Vagina (tissue), 2 donors: Measurements from ENCODE around the gene SLC25A21. TPM values are rescaled to one million over a fixed set of nuclear protein-coding genes. Genes with fewer than 3 reads are reported as not detected.

Source experiments
- DNase-seq, 2 donors: peaks; one replicate each; pipeline ENCODE4 v3.0.0-alpha.2; 2017; ENCODE audit errors: extremely low spot score in 2 of 2
- H3K27ac ChIP-seq: fragments of 200-600 bp; sonication (generic); one replicate; pipeline ENCODE4 v1.5.1; 2019
- H3K27me3 ChIP-seq: fragments of 200-600 bp; sonication (generic); one replicate; pipeline ENCODE4 v1.5.1; 2019
- H3K36me3 ChIP-seq, 2 donors: fragments of 200-600 bp; sonication (generic); one replicate each; pipeline ENCODE4 v1.5.1; 2017 to 2019
- H3K4me1 ChIP-seq: fragments of 200-600 bp; sonication (generic); one replicate; pipeline ENCODE4 v1.5.1; 2019
- H3K4me3 ChIP-seq, 2 donors: fragments of 200-600 bp; sonication (generic); 1 replicate in 1 of 2; 2 replicates in 1 of 2; pipeline ENCODE4 v1.5.1; 2016 to 2019
- H3K9me3 ChIP-seq: fragments of 200-600 bp; sonication (generic); one replicate; pipeline ENCODE4 v1.5.1; 2019
- POLR2A ChIP-seq, 2 donors: fragments of 450-650 bp; IDR thresholded peaks; one replicate each; pipeline ENCODE4 v1.6.1; 2017; ENCODE audit warnings: antibody characterized with exemption in 2 of 2, mild to moderate bottlenecking in 2 of 2, moderate library complexity in 2 of 2
- POLR2AphosphoS5 ChIP-seq, 2 donors: sonication (generic); formaldehyde crosslinking; IDR thresholded peaks; one replicate each; pipeline ENCODE4 v1.9.0; 2017; ENCODE audit warnings: antibody characterized with exemption in 2 of 2, mild to moderate bottlenecking in 2 of 2, low read depth in 1 of 2; ENCODE audit not compliant: insufficient read depth in 1 of 2
- intact Hi-C: fragments of 100-400 bp; cut with DNase I; formaldehyde crosslinking; loops from one replicate; pipeline ENCODE4 v1.15.1; 2023
- total RNA-seq: library from RNA; depleted of rRNA; stranded (reverse); fragments of >200 nt; gene quantifications from one replicate; pipeline ENCODE4 v1.2.3, GENCODE V29; 2016
- TF ChIP-seq, protein P1 (sequence below), 3 experiments: fragments of 450-650 bp in 2 of 3; fragments of 200-600 bp in 1 of 3; sonication (generic) in 1 of 3; IDR thresholded peaks; one replicate each; pipeline ENCODE4 v1.5.1; 2017 to 2019; ENCODE audit warnings: antibody characterized with exemption in 3 of 3, mild to moderate bottlenecking in 2 of 3, moderate library complexity in 2 of 3

SLC25A21 gene
- total RNA-seq, 1 donor from 2014 or later, result 0.49 TPM

- no peaks in the 10 kb centered on the region for H3K36me3 ChIP-seq
- H3K27me3 ChIP-seq, result no peaks in the 10 kb centered on the region
- no peak for TF ChIP-seq POLR2AphosphoS5 (IDR thresholded peaks at IDR 0.05; ENCODE audit: insufficient read depth in 1 of 2, low read depth in 1 of 2)
- TF ChIP-seq, protein P1, sequence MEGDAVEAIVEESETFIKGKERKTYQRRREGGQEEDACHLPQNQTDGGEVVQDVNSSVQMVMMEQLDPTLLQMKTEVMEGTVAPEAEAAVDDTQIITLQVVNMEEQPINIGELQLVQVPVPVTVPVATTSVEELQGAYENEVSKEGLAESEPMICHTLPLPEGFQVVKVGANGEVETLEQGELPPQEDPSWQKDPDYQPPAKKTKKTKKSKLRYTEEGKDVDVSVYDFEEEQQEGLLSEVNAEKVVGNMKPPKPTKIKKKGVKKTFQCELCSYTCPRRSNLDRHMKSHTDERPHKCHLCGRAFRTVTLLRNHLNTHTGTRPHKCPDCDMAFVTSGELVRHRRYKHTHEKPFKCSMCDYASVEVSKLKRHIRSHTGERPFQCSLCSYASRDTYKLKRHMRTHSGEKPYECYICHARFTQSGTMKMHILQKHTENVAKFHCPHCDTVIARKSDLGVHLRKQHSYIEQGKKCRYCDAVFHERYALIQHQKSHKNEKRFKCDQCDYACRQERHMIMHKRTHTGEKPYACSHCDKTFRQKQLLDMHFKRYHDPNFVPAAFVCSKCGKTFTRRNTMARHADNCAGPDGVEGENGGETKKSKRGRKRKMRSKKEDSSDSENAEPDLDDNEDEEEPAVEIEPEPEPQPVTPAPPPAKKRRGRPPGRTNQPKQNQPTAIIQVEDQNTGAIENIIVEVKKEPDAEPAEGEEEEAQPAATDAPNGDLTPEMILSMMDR (IDR thresholded peaks at IDR 0.05), result no peak
- no peak for TF ChIP-seq POLR2A (IDR thresholded peaks at IDR 0.05)
- intact Hi-C loops, result no loop called here
- no peak for DNase-seq
- H3K4me3 ChIP-seq, result no peak overlapping the region
- H3K9me3 ChIP-seq, result no peaks in the 10 kb centered on the region
- H3K4me1 ChIP-seq, result no peaks in the 10 kb centered on the region
- no peak overlapping the region for H3K27ac ChIP-seq
Measured at GRCh38 chr14:36767603-36768281, 404.7 kb downstream of the SLC25A21 start.

DNA sequence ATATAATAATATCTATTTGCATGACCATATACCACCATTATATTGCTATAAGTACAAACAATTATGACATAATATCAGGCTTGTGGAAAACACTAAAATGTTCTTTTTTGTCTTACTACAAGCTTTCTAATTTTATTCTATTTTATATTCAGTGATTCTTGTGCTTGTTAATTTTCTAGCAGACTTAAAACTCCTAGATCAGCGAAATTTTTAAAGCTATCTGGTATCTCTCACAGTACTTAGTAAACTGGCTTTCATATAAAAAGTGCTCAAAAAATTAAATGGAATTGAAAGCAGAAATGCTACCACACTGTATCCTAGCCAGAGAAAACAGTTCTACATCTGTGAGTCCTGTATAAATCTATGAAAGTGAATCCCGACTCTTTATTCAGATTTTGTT is 405.4 kb downstream of the SLC25A21 start:
- Histone ChIP-seq H3K36me3 (no peaks in the 10 kb centered on the region), H3K9me3 (no peaks in the 10 kb centered on the region), H3K4me3 (no peak overlapping the region), H3K27me3 (no peaks in the 10 kb centered on the region), H3K4me1 (no peaks in the 10 kb centered on the region), H3K27ac (no peak overlapping the region)
- DNase-seq, result no peak
- TF ChIP-seq POLR2A (IDR thresholded peaks at IDR 0.05), result no peak
- no peak for TF ChIP-seq POLR2AphosphoS5 (IDR thresholded peaks at IDR 0.05; ENCODE audit: insufficient read depth in 1 of 2, low read depth in 1 of 2)
- TF ChIP-seq, protein P1 (IDR thresholded peaks at IDR 0.05), result no peak
- intact Hi-C loops, result no loop called here

DNA sequence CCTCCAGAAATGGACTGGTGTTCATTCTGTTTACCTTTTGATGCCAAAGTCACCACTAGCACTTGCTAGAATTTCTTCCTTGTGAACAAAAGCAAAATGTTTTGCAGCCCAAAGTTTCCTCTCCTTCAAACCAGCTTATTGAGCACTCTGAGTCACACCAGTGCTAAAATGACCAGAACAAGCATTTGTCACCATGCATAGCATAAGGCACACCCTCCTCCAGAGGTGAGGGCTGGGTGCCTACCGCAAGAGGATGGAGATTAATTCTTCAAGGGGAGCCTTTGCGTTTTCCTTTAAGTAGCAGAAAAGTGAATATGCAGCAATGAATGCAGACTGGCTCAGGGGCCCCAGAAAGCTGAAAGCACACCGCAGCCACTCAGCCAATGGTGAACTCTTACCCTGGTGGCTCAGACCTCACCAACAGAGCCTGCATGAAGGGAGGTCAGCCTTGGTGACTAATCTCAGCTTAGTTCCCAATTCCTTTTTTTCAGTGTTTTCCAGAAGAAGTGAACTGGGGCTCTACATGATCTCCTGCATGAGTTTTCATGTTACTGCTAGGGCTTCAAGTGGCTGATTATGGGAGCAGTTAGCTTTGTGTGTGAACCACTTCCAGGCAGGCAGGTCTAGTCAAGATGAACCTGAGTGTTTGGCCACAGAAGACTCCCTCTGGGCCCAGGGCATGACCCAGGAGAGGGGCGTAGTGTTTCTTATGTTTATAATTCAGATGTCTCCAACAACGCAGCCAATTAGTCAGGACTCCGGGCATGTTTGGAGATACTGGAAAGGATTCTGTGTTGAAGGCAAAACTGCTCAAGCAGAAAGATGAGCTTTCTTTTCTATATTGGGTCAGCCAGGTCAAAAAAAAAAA is 414.4 kb downstream of the SLC25A21 start:
- no peaks in the 10 kb centered on the region for H3K9me3 ChIP-seq
- TF ChIP-seq POLR2A (IDR thresholded peaks at IDR 0.05), result no peak
- TF ChIP-seq POLR2AphosphoS5 (IDR thresholded peaks at IDR 0.05; ENCODE audit: insufficient read depth in 1 of 2, low read depth in 1 of 2), result no peak
- TF ChIP-seq, protein P1 (IDR thresholded peaks at IDR 0.05), result no peak
- H3K4me3 ChIP-seq, result no peak overlapping the region
- intact Hi-C loops, result no loop called here
- no peak overlapping the region for H3K27ac ChIP-seq
- H3K36me3 ChIP-seq, result no peaks in the 10 kb centered on the region
- no peaks in the 10 kb centered on the region for H3K4me1 ChIP-seq
- H3K27me3 ChIP-seq, result no peaks in the 10 kb centered on the region
- DNase-seq, result no peak

DNA sequence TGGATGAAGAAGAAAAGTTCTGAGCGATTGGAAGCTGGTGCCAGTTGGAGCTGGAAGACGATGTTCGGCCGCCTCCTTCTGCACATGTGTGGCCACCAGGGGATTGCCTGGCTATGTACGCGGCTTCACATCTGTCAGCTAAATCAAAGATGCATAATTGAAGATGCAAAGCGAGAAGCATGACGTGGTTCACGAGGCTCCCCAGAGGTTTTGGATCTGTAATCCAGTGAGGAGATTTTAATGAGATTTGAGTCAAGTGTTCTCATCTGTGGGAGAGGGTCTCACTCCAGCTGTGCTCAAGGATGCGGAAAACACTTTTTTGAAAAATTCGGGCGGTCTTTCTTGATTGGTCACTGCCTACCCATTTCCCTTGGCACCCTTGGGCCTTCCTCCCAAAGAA is 416.2 kb downstream of the SLC25A21 start:
- no peaks in the 10 kb centered on the region for H3K36me3 ChIP-seq
- intact Hi-C loops, result no loop called here
- no peaks in the 10 kb centered on the region for H3K4me1 ChIP-seq
- H3K27me3 ChIP-seq, result no peaks in the 10 kb centered on the region
- TF ChIP-seq POLR2AphosphoS5 (IDR thresholded peaks at IDR 0.05; ENCODE audit: insufficient read depth in 1 of 2, low read depth in 1 of 2), result no peak
- TF ChIP-seq POLR2A (IDR thresholded peaks at IDR 0.05), result no peak
- TF ChIP-seq, protein P1 (IDR thresholded peaks at IDR 0.05), result no peak
- H3K4me3 ChIP-seq, result no peak overlapping the region
- DNase-seq, result no peak
- no peaks in the 10 kb centered on the region for H3K9me3 ChIP-seq
- H3K27ac ChIP-seq, result no peak overlapping the region

DNA sequence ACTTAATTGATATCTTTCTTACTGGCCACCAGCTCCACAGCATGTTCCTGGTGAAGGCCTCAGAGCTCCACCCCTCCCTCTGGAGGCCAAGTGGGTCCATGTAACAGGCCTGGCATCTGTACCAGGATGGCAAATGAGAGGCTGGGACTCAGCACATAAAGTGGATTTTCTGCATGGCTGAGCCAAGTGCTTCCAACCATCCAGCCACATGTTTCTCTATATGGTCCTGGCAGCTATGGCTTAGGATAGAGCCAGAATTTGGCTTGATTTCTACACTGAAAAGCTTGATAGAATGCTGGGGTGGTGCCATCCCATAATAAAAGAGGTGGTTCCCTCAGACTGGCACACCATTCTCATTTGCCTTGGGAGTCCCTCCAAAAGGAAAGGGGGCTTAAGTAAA is 416.6 kb downstream of the SLC25A21 start:
- Histone ChIP-seq H3K9me3 (no peaks in the 10 kb centered on the region), H3K27ac (no peak overlapping the region), H3K27me3 (no peaks in the 10 kb centered on the region), H3K4me1 (no peaks in the 10 kb centered on the region), H3K4me3 (no peak overlapping the region), H3K36me3 (no peaks in the 10 kb centered on the region)
- intact Hi-C loops, result no loop called here
- TF ChIP-seq, protein P1 (IDR thresholded peaks at IDR 0.05), result no peak
- no peak for DNase-seq
